Measurements from ENCODE around the gene AKR1B1.

GRCh38 chr7:134427896-134428295 is 31.0 kb downstream of the AKR1B1 start:
- TF ChIP-seq CTCF (conservative IDR thresholded peaks at IDR 0.05; ENCODE audit: low read length) (no peak), EZH2phosphoT487 (IDR thresholded peaks at IDR 0.05; ENCODE audit: borderline replicate concordance, low read depth, low read length) (no peak)

Data from OCI-LY7 (cell line).